Measurements from ENCODE around the gene DHX30. TPM values are rescaled to one million over a fixed set of nuclear protein-coding genes. Genes with fewer than 3 reads are reported as not detected.
A peak's percentile ranks its signal among the peaks of the same experiment; 100 is the strongest.

DHX30 gene
- total RNA-seq, 4 donors from 2014 or later, result 31.0 to 52.3 (median 47.9) TPM

DNA sequence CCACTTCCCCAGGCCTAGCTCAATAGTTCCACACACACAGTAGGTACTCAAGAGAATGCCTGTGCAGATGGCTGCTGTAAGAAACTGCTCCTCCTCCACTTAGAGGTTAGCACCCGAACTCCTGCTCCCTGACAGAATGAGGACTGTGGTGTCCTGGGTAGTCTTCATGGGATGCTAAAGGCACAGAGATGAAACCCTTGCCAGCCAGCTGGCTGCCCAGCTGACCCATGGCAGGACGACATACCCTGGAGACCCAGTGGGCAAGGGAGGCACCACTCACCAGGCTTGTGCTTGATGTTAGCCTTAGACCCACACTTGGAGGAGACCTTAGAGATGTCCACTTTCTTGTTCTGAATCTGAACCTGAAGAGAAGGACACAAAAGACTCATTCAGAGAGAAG lies 54.2 kb downstream of the DHX30 start:
- Histone ChIP-seq H3K27me3 (no peaks in the 10 kb centered on the region), H3K27ac (no peak overlapping the region), H3K9me3 (no peaks in the 10 kb centered on the region), H3K4me3 (no peak overlapping the region), H3K36me3 (peaks cover 0 to 39% (median 16%) of the 10 kb centered on the region in 4 donors), H3K4me1 (no peaks in the 10 kb centered on the region)
- in situ Hi-C loops (cut with MboI; ENCODE audit: low pct_ligation_motif_present in 1 of 4, low pct_unique_long_range_greater_than_20kb in 1 of 4, low sequenced_read_pairs in 3 of 4) (no loop called here), intact Hi-C loops (cut with DNase I; ENCODE audit: low total_unique reads) (no loop called here)
- TF ChIP-seq EP300 (IDR thresholded peaks at IDR 0.05; ENCODE audit: low read depth) (no peak), POLR2A (IDR thresholded peaks at IDR 0.05) (no peak), POLR2AphosphoS5 (IDR thresholded peaks at IDR 0.05) (no peak)
- TF ChIP-seq, protein P1, sequence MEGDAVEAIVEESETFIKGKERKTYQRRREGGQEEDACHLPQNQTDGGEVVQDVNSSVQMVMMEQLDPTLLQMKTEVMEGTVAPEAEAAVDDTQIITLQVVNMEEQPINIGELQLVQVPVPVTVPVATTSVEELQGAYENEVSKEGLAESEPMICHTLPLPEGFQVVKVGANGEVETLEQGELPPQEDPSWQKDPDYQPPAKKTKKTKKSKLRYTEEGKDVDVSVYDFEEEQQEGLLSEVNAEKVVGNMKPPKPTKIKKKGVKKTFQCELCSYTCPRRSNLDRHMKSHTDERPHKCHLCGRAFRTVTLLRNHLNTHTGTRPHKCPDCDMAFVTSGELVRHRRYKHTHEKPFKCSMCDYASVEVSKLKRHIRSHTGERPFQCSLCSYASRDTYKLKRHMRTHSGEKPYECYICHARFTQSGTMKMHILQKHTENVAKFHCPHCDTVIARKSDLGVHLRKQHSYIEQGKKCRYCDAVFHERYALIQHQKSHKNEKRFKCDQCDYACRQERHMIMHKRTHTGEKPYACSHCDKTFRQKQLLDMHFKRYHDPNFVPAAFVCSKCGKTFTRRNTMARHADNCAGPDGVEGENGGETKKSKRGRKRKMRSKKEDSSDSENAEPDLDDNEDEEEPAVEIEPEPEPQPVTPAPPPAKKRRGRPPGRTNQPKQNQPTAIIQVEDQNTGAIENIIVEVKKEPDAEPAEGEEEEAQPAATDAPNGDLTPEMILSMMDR (IDR thresholded peaks at IDR 0.05), result no peak
- WGBS, 2 donors (ENCODE audit: low coverage in 1 of 2), result 92% methylated on average over 2 of the region's 2 CpGs; no CpG with 5 or more reads in 1 of the 2 donors
- DNase-seq, result no peak

DNA sequence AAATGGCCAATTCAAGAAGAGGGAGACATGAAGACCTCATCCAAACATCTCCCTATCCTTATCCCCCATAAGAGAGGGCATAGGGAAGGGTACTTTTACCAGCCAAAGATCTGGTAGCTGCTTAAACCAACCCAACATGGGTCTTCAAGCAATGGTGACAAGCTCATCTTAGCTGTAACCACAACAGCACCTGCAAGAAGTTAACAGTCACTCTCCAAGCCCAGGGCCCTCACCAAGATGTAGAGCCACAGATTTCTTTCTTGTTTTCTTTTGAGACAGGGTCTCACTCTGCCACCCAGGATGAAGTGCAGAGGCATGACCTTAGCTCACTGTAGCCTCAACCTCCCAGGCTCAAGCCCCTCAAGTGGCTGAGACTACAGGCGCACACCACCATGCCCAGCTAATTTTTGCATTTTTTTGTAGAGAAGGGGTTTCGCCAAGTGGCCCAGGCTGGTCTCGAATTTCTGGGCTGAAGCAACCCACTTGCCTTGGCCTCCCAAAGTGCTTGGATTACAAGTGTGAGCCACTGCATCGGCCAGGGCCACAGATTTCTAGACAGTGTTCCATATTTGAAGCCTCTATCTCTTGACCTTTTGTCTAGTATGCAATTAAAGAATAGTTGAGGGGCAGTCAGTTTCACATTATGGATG lies 57.1 kb downstream of the DHX30 start:
- H3K36me3 ChIP-seq, result peaks cover 0 to 33% (median 12%) of the 10 kb centered on the region in 4 donors
- DNase-seq, result peak; percentile 0
- intact Hi-C loops (cut with DNase I; ENCODE audit: low total_unique reads) (no loop called here), in situ Hi-C loops (cut with MboI; ENCODE audit: low pct_ligation_motif_present in 1 of 4, low pct_unique_long_range_greater_than_20kb in 1 of 4, low sequenced_read_pairs in 3 of 4) (no loop called here)
- no peaks in the 10 kb centered on the region for H3K27me3 ChIP-seq
- TF ChIP-seq EP300 (IDR thresholded peaks at IDR 0.05; ENCODE audit: low read depth) (no peak), POLR2AphosphoS5 (IDR thresholded peaks at IDR 0.05) (no peak), POLR2A (IDR thresholded peaks at IDR 0.05) (no peak)
- TF ChIP-seq, protein P1 (IDR thresholded peaks at IDR 0.05), result no peak
- no peaks in the 10 kb centered on the region for H3K4me1 ChIP-seq
- 94% methylated on average over 4 of the region's 4 CpGs; no CpG with 5 or more reads in 1 of the 2 donors for WGBS, 2 donors (ENCODE audit: low coverage in 1 of 2)
- no peaks in the 10 kb centered on the region for H3K9me3 ChIP-seq
- no peak overlapping the region for H3K27ac ChIP-seq
- H3K4me3 ChIP-seq, result no peak overlapping the region

DNA sequence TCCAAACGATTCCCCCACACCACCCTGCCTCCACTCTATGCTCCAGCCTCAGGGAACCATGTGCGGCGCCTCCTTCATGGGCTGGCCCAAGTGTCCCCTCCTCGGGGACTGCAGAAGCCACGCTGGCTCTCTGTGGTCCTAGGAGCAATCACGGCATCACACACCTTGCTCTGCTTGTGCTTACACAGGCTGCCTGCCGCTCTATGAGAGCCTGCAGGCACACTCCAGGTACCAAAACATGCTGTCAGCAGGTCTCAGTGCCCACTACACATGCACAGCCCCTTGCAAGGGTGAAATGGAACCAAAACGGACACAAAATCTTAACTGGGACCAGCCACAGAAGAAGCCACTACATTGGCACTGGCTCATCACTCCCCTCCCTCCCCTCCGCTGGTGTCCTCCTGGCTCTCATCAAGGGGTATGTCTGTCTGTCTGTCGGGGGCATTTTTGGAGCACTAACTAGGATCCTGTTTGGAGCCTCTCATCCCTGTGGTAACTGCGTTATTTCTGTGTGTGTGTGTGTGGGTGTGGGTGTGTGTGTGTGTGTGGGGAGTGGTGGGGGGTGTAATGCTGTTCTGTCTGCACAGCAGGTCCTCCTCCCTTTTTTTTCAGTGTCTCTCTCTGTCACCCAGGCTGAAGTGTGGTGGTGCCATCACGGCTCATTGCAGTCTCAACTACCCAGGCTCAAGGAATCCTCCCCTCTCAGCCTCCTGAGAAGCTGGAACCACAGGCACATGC lies 60.6 kb downstream of the DHX30 start:
- Histone ChIP-seq H3K27me3 (no peaks in the 10 kb centered on the region), H3K4me3 (no peak overlapping the region), H3K27ac (no peak overlapping the region), H3K9me3 (no peaks in the 10 kb centered on the region), H3K36me3 (peaks cover 0 to 56% (median 15%) of the 10 kb centered on the region in 4 donors), H3K4me1 (no peaks in the 10 kb centered on the region)
- intact Hi-C loops (cut with DNase I; ENCODE audit: low total_unique reads), result no loop called here
- DNase-seq, result no peak
- WGBS, 2 donors (ENCODE audit: low coverage in 1 of 2), result 90 to 95% methylated on average over 4 to 12 of the region's 12 CpGs
- no peak for TF ChIP-seq POLR2AphosphoS5 (IDR thresholded peaks at IDR 0.05)
- TF ChIP-seq, protein P1 (IDR thresholded peaks at IDR 0.05), result no peak
- TF ChIP-seq EP300 (IDR thresholded peaks at IDR 0.05; ENCODE audit: low read depth), result no peak
- in situ Hi-C loops (cut with MboI; ENCODE audit: low pct_ligation_motif_present in 1 of 4, low pct_unique_long_range_greater_than_20kb in 1 of 4, low sequenced_read_pairs in 3 of 4), result no loop called here

DNA sequence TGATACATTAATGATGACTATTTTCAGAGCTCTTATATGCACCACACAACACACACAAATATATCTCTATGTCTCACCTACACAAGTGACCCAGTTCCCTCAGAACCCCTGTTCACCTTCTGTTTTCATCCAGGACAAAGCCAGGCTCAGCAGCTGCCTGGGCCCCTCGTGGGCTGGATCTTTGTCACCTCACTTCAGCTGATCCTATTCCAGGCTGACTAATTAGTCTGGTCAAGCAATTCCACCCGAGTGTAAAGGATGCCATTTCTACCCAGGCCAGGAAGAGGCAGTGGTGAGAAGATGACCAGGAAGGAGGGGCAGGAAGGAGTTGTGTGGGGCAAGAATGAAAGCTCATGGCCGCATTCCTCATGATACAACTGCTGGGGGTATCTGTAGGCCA lies 62.3 kb downstream of the DHX30 start:
- DNase-seq, result no peak
- Histone ChIP-seq H3K27ac (no peak overlapping the region), H3K27me3 (no peaks in the 10 kb centered on the region), H3K4me1 (no peaks in the 10 kb centered on the region), H3K9me3 (no peaks in the 10 kb centered on the region), H3K36me3 (peaks cover 0 to 71% (median 16%) of the 10 kb centered on the region in 4 donors), H3K4me3 (no peak overlapping the region)
- in situ Hi-C loops (cut with MboI; ENCODE audit: low pct_ligation_motif_present in 1 of 4, low pct_unique_long_range_greater_than_20kb in 1 of 4, low sequenced_read_pairs in 3 of 4), result no loop called here
- intact Hi-C loops (cut with DNase I; ENCODE audit: low total_unique reads), result no loop called here
- WGBS, 2 donors (ENCODE audit: low coverage in 1 of 2), result 0 to 66% methylated on average over 1 to 3 of the region's 3 CpGs
- no peak for TF ChIP-seq EP300 (IDR thresholded peaks at IDR 0.05; ENCODE audit: low read depth)
- no peak for TF ChIP-seq POLR2AphosphoS5 (IDR thresholded peaks at IDR 0.05)

All from transverse colon (tissue), 4 donors.